ENCODE data around the gene CAMKMT.

CAMKMT gene

GRCh38 chr2:44656460-44656859 is 294.7 kb downstream of the CAMKMT start:
- Histone ChIP-seq H3K4me1 (ENCODE audit: control insufficient read depth, insufficient read depth, low read length) (no peaks in the 10 kb centered on the region), H3K4me3 (ENCODE audit: low read length) (no peak overlapping the region), H3K36me3 (ENCODE audit: control insufficient read depth, insufficient read depth, low read length, severe bottlenecking) (no peaks in the 10 kb centered on the region), H3K27me3 (replicated peaks; ENCODE audit: control insufficient read depth, insufficient read depth, low read length) (no peaks in the 10 kb centered on the region), H3K9ac (ENCODE audit: low read length) (no peak overlapping the region), H3K9me3 (ENCODE audit: control insufficient read depth, low read length) (no peaks in the 10 kb centered on the region)
- DNase-seq (ENCODE audit: low read depth), result no peak

DNA sequence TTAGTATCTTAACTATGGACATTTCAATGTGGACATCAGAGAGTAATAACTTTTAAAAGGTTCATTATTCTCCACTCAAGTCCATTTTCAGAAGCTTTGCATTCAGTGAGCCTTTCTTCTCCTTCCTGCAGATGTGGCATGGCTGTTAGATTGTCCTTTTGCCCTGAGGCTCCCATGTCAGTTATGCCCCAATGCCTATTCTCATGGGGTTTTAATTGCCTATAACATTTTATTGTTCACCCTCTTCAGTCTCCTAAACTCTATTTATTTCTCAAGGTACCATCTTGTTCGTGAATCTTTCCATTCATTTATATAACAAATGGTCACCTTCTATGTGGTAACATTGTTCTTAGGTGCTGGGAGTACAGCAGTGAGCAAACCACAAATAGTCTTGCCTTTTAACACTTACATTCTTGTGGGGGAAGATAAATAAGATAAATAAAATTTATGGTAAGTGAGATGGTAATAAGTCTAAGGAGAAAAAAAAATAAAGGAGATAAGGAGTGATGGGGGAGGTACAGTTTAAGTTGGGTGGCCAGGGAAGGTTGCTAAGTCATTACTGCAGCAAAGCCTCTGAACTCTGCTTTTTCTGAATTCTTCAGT is 301.8 kb downstream of the CAMKMT start:
- Histone ChIP-seq H3K9ac (ENCODE audit: low read length) (no peak overlapping the region), H3K4me1 (ENCODE audit: control insufficient read depth, insufficient read depth, low read length) (no peaks in the 10 kb centered on the region), H3K9me3 (ENCODE audit: control insufficient read depth, low read length) (no peaks in the 10 kb centered on the region), H3K4me3 (ENCODE audit: low read length) (no peak overlapping the region), H3K27me3 (replicated peaks; ENCODE audit: control insufficient read depth, insufficient read depth, low read length) (no peaks in the 10 kb centered on the region), H3K36me3 (ENCODE audit: control insufficient read depth, insufficient read depth, low read length, severe bottlenecking) (no peaks in the 10 kb centered on the region)
- no peak for DNase-seq (ENCODE audit: low read depth)

- H3K4me1 ChIP-seq (ENCODE audit: control insufficient read depth, insufficient read depth, low read length), result no peaks in the 10 kb centered on the region
- DNase-seq (ENCODE audit: low read depth), result no peak
Measured at GRCh38 chr2:44668336-44668735, 306.6 kb downstream of the CAMKMT start.

GRCh38 chr2:44671276-44671675 is 309.5 kb downstream of the CAMKMT start:
- no peak for DNase-seq (ENCODE audit: low read depth)
- H3K4me3 ChIP-seq (ENCODE audit: low read length), result no peak overlapping the region
- H3K9ac ChIP-seq (ENCODE audit: low read length), result no peak overlapping the region
- H3K4me1 ChIP-seq (ENCODE audit: control insufficient read depth, insufficient read depth, low read length), result no peaks in the 10 kb centered on the region
- H3K9me3 ChIP-seq (ENCODE audit: control insufficient read depth, low read length), result no peaks in the 10 kb centered on the region
- no peaks in the 10 kb centered on the region for H3K27me3 ChIP-seq (replicated peaks; ENCODE audit: control insufficient read depth, insufficient read depth, low read length)
- H3K36me3 ChIP-seq (ENCODE audit: control insufficient read depth, insufficient read depth, low read length, severe bottlenecking), result no peaks in the 10 kb centered on the region

More at GRCh38 chr2:44668336-44668735, 306.6 kb downstream of the CAMKMT start:
- no peaks in the 10 kb centered on the region for H3K36me3 ChIP-seq (ENCODE audit: control insufficient read depth, insufficient read depth, low read length, severe bottlenecking)
- H3K27me3 ChIP-seq (replicated peaks; ENCODE audit: control insufficient read depth, insufficient read depth, low read length), result no peaks in the 10 kb centered on the region
- no peak overlapping the region for H3K9ac ChIP-seq (ENCODE audit: low read length)
- no peak overlapping the region for H3K4me3 ChIP-seq (ENCODE audit: low read length)
- H3K9me3 ChIP-seq (ENCODE audit: control insufficient read depth, low read length), result no peaks in the 10 kb centered on the region

GRCh38 chr2:44671916-44672315 is 310.2 kb downstream of the CAMKMT start:
- Histone ChIP-seq H3K4me3 (ENCODE audit: low read length) (no peak overlapping the region), H3K27me3 (replicated peaks; ENCODE audit: control insufficient read depth, insufficient read depth, low read length) (no peaks in the 10 kb centered on the region), H3K36me3 (ENCODE audit: control insufficient read depth, insufficient read depth, low read length, severe bottlenecking) (no peaks in the 10 kb centered on the region), H3K9me3 (ENCODE audit: control insufficient read depth, low read length) (no peaks in the 10 kb centered on the region), H3K4me1 (ENCODE audit: control insufficient read depth, insufficient read depth, low read length) (no peaks in the 10 kb centered on the region), H3K9ac (ENCODE audit: low read length) (no peak overlapping the region)
- DNase-seq (ENCODE audit: low read depth), result no peak

- no peaks in the 10 kb centered on the region for H3K27me3 ChIP-seq (replicated peaks; ENCODE audit: control insufficient read depth, insufficient read depth, low read length)
- no peaks in the 10 kb centered on the region for H3K9me3 ChIP-seq (ENCODE audit: control insufficient read depth, low read length)
- H3K36me3 ChIP-seq (ENCODE audit: control insufficient read depth, insufficient read depth, low read length, severe bottlenecking), result no peaks in the 10 kb centered on the region
- H3K4me1 ChIP-seq (ENCODE audit: control insufficient read depth, insufficient read depth, low read length), result no peaks in the 10 kb centered on the region
- DNase-seq (ENCODE audit: low read depth), result no peak
- no peak overlapping the region for H3K4me3 ChIP-seq (ENCODE audit: low read length)
- H3K9ac ChIP-seq (ENCODE audit: low read length), result no peak overlapping the region
Measured at GRCh38 chr2:44672431-44672830, 310.7 kb downstream of the CAMKMT start.

- Histone ChIP-seq H3K27me3 (replicated peaks; ENCODE audit: control insufficient read depth, insufficient read depth, low read length) (no peaks in the 10 kb centered on the region), H3K36me3 (ENCODE audit: control insufficient read depth, insufficient read depth, low read length, severe bottlenecking) (no peaks in the 10 kb centered on the region), H3K4me1 (ENCODE audit: control insufficient read depth, insufficient read depth, low read length) (no peaks in the 10 kb centered on the region), H3K9ac (ENCODE audit: low read length) (no peak overlapping the region), H3K9me3 (ENCODE audit: control insufficient read depth, low read length) (no peaks in the 10 kb centered on the region), H3K4me3 (ENCODE audit: low read length) (no peak overlapping the region)
- DNase-seq (ENCODE audit: low read depth), result no peak
Measured at GRCh38 chr2:44674473-44675284, 312.9 kb downstream of the CAMKMT start.

GRCh38 chr2:44676379-44676778 is 314.6 kb downstream of the CAMKMT start:
- no peak for DNase-seq (ENCODE audit: low read depth)
- no peaks in the 10 kb centered on the region for H3K9me3 ChIP-seq (ENCODE audit: control insufficient read depth, low read length)
- no peaks in the 10 kb centered on the region for H3K36me3 ChIP-seq (ENCODE audit: control insufficient read depth, insufficient read depth, low read length, severe bottlenecking)
- no peak overlapping the region for H3K9ac ChIP-seq (ENCODE audit: low read length)
- no peak overlapping the region for H3K4me3 ChIP-seq (ENCODE audit: low read length)
- no peaks in the 10 kb centered on the region for H3K4me1 ChIP-seq (ENCODE audit: control insufficient read depth, insufficient read depth, low read length)
- no peaks in the 10 kb centered on the region for H3K27me3 ChIP-seq (replicated peaks; ENCODE audit: control insufficient read depth, insufficient read depth, low read length)

- no peaks in the 10 kb centered on the region for H3K4me1 ChIP-seq (ENCODE audit: control insufficient read depth, insufficient read depth, low read length)
- H3K4me3 ChIP-seq (ENCODE audit: low read length), result no peak overlapping the region
- H3K27me3 ChIP-seq (replicated peaks; ENCODE audit: control insufficient read depth, insufficient read depth, low read length), result no peaks in the 10 kb centered on the region
- H3K36me3 ChIP-seq (ENCODE audit: control insufficient read depth, insufficient read depth, low read length, severe bottlenecking), result no peaks in the 10 kb centered on the region
- no peaks in the 10 kb centered on the region for H3K9me3 ChIP-seq (ENCODE audit: control insufficient read depth, low read length)
- DNase-seq (ENCODE audit: low read depth), result no peak
- no peak overlapping the region for H3K9ac ChIP-seq (ENCODE audit: low read length)
Measured at GRCh38 chr2:44679584-44679983, 317.8 kb downstream of the CAMKMT start.

GRCh38 chr2:44679990-44680389 is 318.2 kb downstream of the CAMKMT start:
- no peak overlapping the region for H3K9ac ChIP-seq (ENCODE audit: low read length)
- no peak overlapping the region for H3K4me3 ChIP-seq (ENCODE audit: low read length)
- no peaks in the 10 kb centered on the region for H3K9me3 ChIP-seq (ENCODE audit: control insufficient read depth, low read length)
- H3K4me1 ChIP-seq (ENCODE audit: control insufficient read depth, insufficient read depth, low read length), result no peaks in the 10 kb centered on the region
- DNase-seq (ENCODE audit: low read depth), result no peak
- H3K27me3 ChIP-seq (replicated peaks; ENCODE audit: control insufficient read depth, insufficient read depth, low read length), result no peaks in the 10 kb centered on the region
- H3K36me3 ChIP-seq (ENCODE audit: control insufficient read depth, insufficient read depth, low read length, severe bottlenecking), result no peaks in the 10 kb centered on the region

- no peaks in the 10 kb centered on the region for H3K27me3 ChIP-seq (replicated peaks; ENCODE audit: control insufficient read depth, insufficient read depth, low read length)
- H3K9ac ChIP-seq (ENCODE audit: low read length), result no peak overlapping the region
- H3K4me3 ChIP-seq (ENCODE audit: low read length), result no peak overlapping the region
- no peaks in the 10 kb centered on the region for H3K36me3 ChIP-seq (ENCODE audit: control insufficient read depth, insufficient read depth, low read length, severe bottlenecking)
- no peak for DNase-seq (ENCODE audit: low read depth)
- H3K9me3 ChIP-seq (ENCODE audit: control insufficient read depth, low read length), result no peaks in the 10 kb centered on the region
- no peaks in the 10 kb centered on the region for H3K4me1 ChIP-seq (ENCODE audit: control insufficient read depth, insufficient read depth, low read length)
Measured at GRCh38 chr2:44680424-44680971, 318.8 kb downstream of the CAMKMT start.
